HG02763 (cell line): ENCODE measurements around the gene MAGOH.
"Not testable (repeated sequence)": the region's sequence is repeated elsewhere in the genome, so short reads cannot be mapped to it uniquely, and the experiment has no call there.

Experiments used
- ATAC-seq: cut with Tn5 transposase; IDR thresholded peaks from one replicate; pipeline ENCODE4 v1.9.1; 2021; ENCODE audit warnings: mild to moderate bottlenecking, moderate library complexity; ENCODE audit not compliant: unreplicated experiment

Gene MAGOH

DNA sequence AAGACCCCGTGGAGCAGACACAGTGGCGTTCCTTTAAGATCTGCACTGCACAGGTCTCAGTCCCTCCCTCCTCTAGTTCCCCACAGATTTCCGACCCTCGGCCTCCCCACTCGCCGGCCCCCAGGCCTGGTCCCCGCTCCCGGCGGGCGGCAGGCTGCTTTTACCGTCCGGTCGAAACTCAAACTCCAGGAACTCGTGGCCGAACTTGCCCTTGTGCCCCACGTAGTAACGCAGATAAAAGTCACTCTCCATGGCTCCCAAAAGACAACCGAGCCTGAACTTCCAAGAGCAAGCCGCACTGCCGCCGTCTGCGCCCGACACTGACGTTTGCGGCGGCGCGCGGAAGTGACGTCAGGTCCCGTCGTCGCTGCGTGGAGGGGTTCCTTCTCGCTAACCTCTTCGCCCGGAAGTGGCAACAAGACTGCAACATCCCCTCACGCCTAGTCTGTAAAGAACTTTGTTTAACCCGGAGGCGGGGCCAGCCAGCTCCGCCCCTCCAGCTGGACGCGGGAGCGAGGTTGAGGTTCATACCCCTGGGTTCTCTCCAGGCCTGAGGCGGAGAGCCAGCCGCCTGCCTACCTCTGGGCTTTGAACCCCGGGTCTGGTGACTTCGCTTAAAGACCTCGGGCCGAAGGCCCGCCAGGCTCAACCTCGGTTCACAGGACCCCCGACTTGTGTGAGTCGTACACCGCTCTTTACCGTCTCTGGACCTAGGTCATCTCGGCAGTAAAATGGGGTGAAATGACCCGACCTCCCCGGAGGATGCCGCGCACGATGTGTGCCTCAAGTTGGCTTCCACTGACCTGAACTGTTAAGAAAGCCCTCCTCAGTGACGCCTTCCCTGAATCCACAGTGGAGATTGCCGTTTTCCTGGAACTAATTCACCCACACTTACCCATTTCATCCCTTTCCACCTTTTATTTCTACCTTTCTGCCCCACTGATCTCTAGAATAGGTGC lies at the start of gene MAGOH:
Gene MAGOH (minus strand): TSS at position 322 of the 959 bp plus-strand sequence. CDS start 70 bp downstream, at position 252.
- peak; percentile 93 for ATAC-seq

- no peak for ATAC-seq
Measured at GRCh38 chr1:53286955-53287354, 48.6 kb upstream of the MAGOH start.

- no peak for ATAC-seq
Measured at GRCh38 chr1:53285969-53286760, 47.8 kb upstream of the MAGOH start.

DNA sequence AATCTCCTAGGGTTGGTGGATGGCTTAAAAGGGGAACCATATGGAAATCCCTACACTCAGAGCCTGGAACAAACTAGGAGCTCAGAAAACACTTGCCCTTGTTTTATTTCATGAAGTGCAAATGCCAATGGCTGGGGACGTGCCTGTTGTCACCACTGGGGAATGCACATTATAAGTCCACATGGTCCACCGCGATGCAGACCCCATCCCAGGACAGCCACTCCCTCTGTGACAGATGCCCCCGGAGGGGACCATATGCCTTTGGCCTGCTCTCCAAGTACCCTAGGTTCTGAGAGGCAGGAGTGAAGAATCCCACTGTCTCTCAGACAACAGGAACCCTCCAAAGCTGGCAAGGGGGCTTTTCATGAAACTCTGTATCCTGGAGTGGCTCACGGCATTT lies 47.2 kb upstream of the MAGOH start:
- ATAC-seq = no peak

DNA sequence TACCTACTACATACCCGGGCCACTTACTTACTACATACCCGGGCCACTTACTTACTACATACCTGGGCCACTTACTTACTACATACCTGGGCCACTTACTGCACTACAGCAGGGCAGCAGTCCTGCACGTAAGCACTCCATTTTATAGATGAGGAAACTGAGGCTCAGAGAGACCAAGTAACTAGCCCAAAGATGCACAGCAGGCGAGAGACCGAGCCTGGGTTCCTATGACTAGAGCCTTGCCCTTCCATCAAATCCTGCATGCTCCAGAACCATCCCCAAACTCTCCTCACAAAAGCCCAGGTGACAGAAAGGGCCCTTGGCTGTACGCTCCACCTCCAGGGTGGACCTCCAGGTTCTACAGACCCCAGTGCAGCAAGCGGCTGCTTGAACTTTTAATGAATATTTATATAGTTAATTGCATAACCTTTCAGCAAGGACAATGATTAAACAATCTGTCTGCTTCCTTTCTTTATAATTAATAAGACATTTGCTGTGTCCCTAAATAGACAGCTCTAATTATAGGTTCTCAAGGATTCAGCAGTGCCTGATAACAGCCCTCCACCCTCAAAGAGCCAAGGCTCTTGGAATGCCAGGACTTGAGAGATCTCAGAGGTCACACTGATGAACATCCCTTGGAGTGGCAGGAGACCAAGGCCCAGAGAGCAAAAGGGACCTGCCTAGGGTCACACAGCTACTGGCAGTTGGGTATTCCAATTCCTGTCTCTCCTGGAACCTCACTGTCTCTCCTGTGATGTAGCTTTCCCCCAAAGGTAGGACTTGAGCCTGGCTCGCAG lies 46.1 kb upstream of the MAGOH start:
- ATAC-seq = no peak

GRCh38 chr1:53283156-53283555 lies 44.8 kb upstream of the MAGOH start:
- ATAC-seq = not testable (repeated sequence)

GRCh38 chr1:53281133-53281532 lies 42.8 kb upstream of the MAGOH start:
- no peak for ATAC-seq

- ATAC-seq = no peak
Measured at GRCh38 chr1:53280496-53280895, 42.2 kb upstream of the MAGOH start.

DNA sequence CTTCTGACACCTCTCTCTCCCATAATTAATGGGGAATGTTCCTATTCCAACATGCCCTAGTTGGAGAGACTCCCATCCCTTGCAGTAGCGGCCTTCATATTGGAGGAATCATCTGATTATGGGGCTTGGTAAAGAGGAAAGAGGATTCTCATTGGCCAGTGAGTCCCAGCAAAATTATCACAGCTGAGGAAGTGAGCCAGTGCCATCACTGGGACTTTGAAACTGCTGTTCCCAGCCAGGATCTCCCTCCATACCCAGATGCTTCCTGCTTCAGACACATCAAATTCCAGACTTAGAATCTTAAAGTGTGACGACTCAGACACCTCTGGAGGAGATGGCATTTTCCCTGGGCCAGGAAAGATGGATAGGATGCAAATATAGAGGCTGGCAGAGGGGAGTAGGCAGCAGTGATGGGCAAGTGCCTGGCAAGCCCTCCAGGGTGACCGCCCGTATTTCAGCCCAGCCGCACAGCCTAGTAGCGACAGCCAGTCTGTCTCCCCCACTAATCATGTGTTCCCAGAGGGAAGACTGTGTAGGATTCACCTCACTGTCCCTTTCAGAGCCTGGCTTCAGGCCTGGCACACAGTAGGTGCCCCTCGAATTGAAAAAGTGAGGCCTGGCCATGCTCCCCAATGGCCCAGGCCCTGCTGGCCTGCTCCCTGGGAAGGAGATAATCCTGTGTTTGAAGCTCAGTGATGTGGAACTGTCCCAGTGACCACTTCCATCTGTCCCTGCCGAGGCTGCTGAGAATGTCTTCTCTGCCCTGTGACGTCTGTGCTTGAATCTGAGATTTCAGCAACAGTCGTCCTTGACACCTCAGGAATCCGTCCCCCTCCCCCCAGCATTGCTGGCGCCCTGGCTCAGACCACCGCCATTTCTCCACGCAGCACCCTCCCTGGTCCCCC lies 41.2 kb upstream of the MAGOH start:
- no peak for ATAC-seq

- no peak for ATAC-seq
Measured at GRCh38 chr1:53278298-53278725, 40.0 kb upstream of the MAGOH start.

DNA sequence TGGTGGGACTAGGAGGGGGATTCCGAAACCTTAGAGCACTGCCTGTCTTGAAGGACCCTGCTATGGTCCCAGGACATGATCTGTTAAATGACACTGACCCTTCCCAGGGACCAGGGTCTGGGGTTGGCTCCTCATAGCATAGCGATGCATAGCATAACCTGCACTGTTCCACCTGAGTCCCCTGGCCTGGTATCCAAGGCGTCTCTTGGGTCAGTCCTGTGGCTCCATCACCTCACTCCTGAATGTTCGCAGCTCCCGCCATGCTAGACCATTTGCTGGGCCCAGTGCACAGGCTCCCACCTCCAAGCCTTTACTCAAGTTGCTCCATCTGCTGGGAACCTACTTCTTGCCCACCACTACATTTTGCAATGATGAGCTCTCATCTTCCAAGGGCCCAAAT lies 39.0 kb upstream of the MAGOH start:
- ATAC-seq = no peak

GRCh38 chr1:53276902-53277281 lies 38.6 kb upstream of the MAGOH start:
- no peak for ATAC-seq

- no peak for ATAC-seq
Measured at GRCh38 chr1:53276153-53276901, 38.0 kb upstream of the MAGOH start.

- no peak for ATAC-seq
Measured at GRCh38 chr1:53275566-53275965, 37.2 kb upstream of the MAGOH start.

GRCh38 chr1:53274541-53275185 lies 36.3 kb upstream of the MAGOH start:
- ATAC-seq = no peak

DNA sequence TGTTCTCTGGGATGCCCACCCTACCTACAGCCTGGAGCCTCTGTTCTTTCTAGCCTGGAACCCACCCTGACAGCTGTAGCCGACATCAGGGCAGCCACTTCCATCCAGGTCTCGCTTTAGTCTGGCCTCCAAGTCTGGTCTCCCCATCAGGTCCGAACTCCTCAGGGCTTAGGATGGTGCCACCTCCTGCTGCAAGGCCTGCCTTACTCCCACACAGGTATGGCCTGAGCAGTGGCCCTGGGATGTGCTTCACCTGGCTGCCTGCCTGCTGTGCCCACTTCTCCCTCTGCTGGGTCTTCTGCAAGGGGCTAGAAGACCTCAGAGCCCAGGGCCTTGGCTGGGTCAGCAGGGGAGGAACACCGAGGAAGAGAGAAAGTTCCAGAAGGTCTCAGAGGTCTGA lies 35.7 kb upstream of the MAGOH start:
- no peak for ATAC-seq

DNA sequence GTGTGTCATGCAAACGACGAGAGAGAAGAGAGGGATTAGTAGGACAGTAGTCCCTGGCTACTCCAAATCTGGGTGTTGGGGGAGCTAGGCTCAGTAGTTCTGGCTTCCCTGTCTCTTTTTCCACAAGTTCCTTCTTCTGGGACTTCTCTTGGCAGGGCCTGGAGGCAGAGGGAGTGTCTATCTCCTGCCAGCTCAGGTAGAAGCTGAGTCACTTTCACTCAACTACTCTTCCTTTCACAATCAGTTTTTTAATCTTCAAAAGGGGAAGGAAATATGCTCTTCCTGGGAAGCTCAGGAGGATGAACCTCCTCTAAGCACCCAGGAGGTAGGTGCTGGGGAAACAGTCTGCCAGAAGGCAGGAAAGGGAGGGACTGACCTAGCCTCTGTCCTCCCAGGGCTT lies 35.2 kb upstream of the MAGOH start:
- ATAC-seq = no peak

DNA sequence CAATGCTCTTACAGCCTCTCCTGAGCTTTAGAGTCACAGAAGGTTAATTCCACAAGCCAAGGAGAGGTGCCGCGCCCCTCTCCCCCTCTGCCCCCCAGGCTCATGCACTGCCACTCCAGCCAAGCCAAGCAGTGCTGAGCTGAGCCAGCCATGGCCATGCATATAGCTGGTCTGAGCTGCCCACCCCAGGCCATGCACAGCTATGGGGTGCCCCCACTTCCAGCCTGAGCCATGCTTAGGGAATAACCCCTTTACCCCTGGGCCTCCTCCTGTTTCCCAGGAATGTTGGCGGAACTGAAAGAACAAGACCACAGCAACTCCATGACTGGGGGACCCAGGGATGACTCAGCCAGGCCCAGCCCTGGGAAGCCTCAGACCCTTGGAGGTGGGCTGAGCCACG lies 34.0 kb upstream of the MAGOH start:
- no peak for ATAC-seq
